H9 (cell line): Measurements from ENCODE around the gene VSX1. TPM values are rescaled to one million over a fixed set of nuclear protein-coding genes. Genes with fewer than 3 reads are reported as not detected.

Experiments
- DNase-seq: peaks from one replicate; pipeline ENCODE4 v3.0.0-alpha.2; 2017
- H2AFZ ChIP-seq: one replicate; pipeline ENCODE4 v1.6.1; 2013; ENCODE audit warnings: mild to moderate bottlenecking, low read length, control low read depth, moderate library complexity
- H2AK5ac ChIP-seq: 2 replicates; pipeline ENCODE4 v1.6.1; 2013; ENCODE audit warnings: low read length, control low read depth, mixed read lengths; ENCODE audit not compliant: insufficient read length
- H2BK120ac ChIP-seq: one replicate; pipeline ENCODE4 v1.6.1; 2013; ENCODE audit warnings: low read depth, mild to moderate bottlenecking, low read length, control low read depth, inconsistent platforms; ENCODE audit not compliant: poor library complexity, severe bottlenecking
- H2BK12ac ChIP-seq: 2 replicates; pipeline ENCODE4 v1.6.1; 2013; ENCODE audit warnings: low read length, control low read depth, mixed read lengths, low read depth; ENCODE audit not compliant: insufficient read length
- H2BK15ac ChIP-seq: 2 replicates; pipeline ENCODE4 v1.6.1; 2013; ENCODE audit warnings: low read depth, low read length, control low read depth
- H2BK20ac ChIP-seq: one replicate; pipeline ENCODE4 v1.6.1; 2013; ENCODE audit warnings: low read depth, mild to moderate bottlenecking, low read length, control low read depth, inconsistent platforms; ENCODE audit not compliant: poor library complexity, severe bottlenecking
- H2BK5ac ChIP-seq: 2 replicates; pipeline ENCODE4 v1.6.1; 2013; ENCODE audit warnings: low read length, control low read depth, mixed read lengths; ENCODE audit not compliant: insufficient read length
- H3K14ac ChIP-seq: 2 replicates; pipeline ENCODE4 v1.6.1; 2013; ENCODE audit warnings: low read length, control low read depth; ENCODE audit not compliant: insufficient read depth
- H3K18ac ChIP-seq: 2 replicates; pipeline ENCODE4 v1.6.1; 2013; ENCODE audit warnings: low read depth, mild to moderate bottlenecking, mixed read lengths, low read length, control low read depth; ENCODE audit not compliant: insufficient read length
- H3K23ac ChIP-seq: 2 replicates; pipeline ENCODE4 v1.6.1; 2013; ENCODE audit warnings: low read length, control low read depth, mixed read lengths, low read depth; ENCODE audit not compliant: insufficient read length
- H3K23me2 ChIP-seq: 2 replicates; pipeline ENCODE4 v1.6.1; 2013; ENCODE audit warnings: low read depth, mild to moderate bottlenecking, mixed read lengths, low read length, control low read depth; ENCODE audit not compliant: insufficient read length, poor library complexity, severe bottlenecking
- H3K27ac ChIP-seq: 2 replicates; pipeline ENCODE4 v1.5.1; 2013; ENCODE audit warnings: low read length, control low read depth, mixed read lengths, low read depth; ENCODE audit not compliant: insufficient read length
- H3K27me3 ChIP-seq: 2 replicates; pipeline ENCODE4 v1.6.1; 2013; ENCODE audit warnings: low read length, control low read depth, inconsistent platforms; ENCODE audit not compliant: insufficient read depth
- H3K4ac ChIP-seq: 2 replicates; pipeline ENCODE4 v1.6.1; 2013; ENCODE audit warnings: low read depth, mild to moderate bottlenecking, control low read depth, inconsistent platforms, low read length, moderate library complexity
- H3K4me1 ChIP-seq: 2 replicates; pipeline ENCODE4 v1.6.1; 2013; ENCODE audit warnings: low read length, control low read depth, inconsistent platforms; ENCODE audit not compliant: insufficient read depth
- H3K4me2 ChIP-seq: 2 replicates; pipeline ENCODE4 v1.6.1; 2013; ENCODE audit warnings: low read length, control low read depth, mixed read lengths; ENCODE audit not compliant: insufficient read length, insufficient read depth
- H3K56ac ChIP-seq: 2 replicates; pipeline ENCODE4 v1.6.1; 2013; ENCODE audit warnings: low read depth, mild to moderate bottlenecking, mixed read lengths, low read length, control low read depth; ENCODE audit not compliant: insufficient read length
- H3K79me1 ChIP-seq: 2 replicates; pipeline ENCODE4 v1.6.1; 2013; ENCODE audit warnings: low read depth, mild to moderate bottlenecking, moderate library complexity, low read length, control low read depth, inconsistent platforms; ENCODE audit not compliant: insufficient read depth, poor library complexity, severe bottlenecking
- H3K79me2 ChIP-seq: 2 replicates; pipeline ENCODE4 v1.6.1; 2013; ENCODE audit warnings: low read length, control low read depth, inconsistent platforms; ENCODE audit not compliant: insufficient read depth
- H3K9ac ChIP-seq: 2 replicates; pipeline ENCODE4 v1.6.1; 2013; ENCODE audit warnings: low read length, control low read depth, mixed read lengths; ENCODE audit not compliant: insufficient read length; ENCODE audit errors: extremely low read depth
- H3K9me3 ChIP-seq: one replicate; pipeline ENCODE4 v1.6.1; 2013; ENCODE audit warnings: low read depth, low read length, inconsistent platforms; ENCODE audit not compliant: control insufficient read depth
- H3T11ph ChIP-seq: one replicate; pipeline ENCODE4 v1.6.1; 2013; ENCODE audit warnings: mild to moderate bottlenecking, low read length, control low read depth, inconsistent platforms
- H4K20me1 ChIP-seq: one replicate; pipeline ENCODE4 v1.6.1; 2013; ENCODE audit not compliant: control insufficient read depth, insufficient read length, insufficient read depth
- H4K5ac ChIP-seq: 2 replicates; pipeline ENCODE4 v1.6.1; 2013; ENCODE audit warnings: low read depth, mild to moderate bottlenecking, mixed read lengths, low read length, control low read depth; ENCODE audit not compliant: insufficient read length
- H4K8ac ChIP-seq: replicated peaks from 2 replicates; pipeline ENCODE4 v1.6.1; 2013; ENCODE audit warnings: low read length, control low read depth, mixed read lengths, low read depth; ENCODE audit not compliant: insufficient read length
- H4K91ac ChIP-seq: 2 replicates; pipeline ENCODE4 v1.6.1; 2013; ENCODE audit warnings: low read depth, mild to moderate bottlenecking, moderate library complexity, mixed read lengths, low read length, control low read depth; ENCODE audit not compliant: insufficient read length
- H3K27ac Mint-ChIP-seq, 3 experiments: 2 replicates in 2 of 3; 3 replicates in 1 of 3; pipeline ENCODE4 v1.8.0; 2020 to 2021; ENCODE audit warnings: mixed read lengths in 3 of 3, mild to moderate bottlenecking in 1 of 3, moderate library complexity in 1 of 3
- H3K27me3 Mint-ChIP-seq: 2 replicates; pipeline ENCODE4 v1.8.0; 2021; ENCODE audit warnings: low read depth, mild to moderate bottlenecking, moderate library complexity, mixed read lengths
- H3K36me3 Mint-ChIP-seq, 3 experiments: 2 replicates in 2 of 3; 3 replicates in 1 of 3; pipeline ENCODE4 v1.8.0; 2020 to 2021; ENCODE audit warnings: low read depth in 3 of 3, mixed read lengths in 3 of 3; ENCODE audit not compliant: insufficient read depth in 1 of 3
- H3K4me1 Mint-ChIP-seq, 2 experiments: 2 replicates each; pipeline ENCODE4 v1.8.0; 2020; ENCODE audit warnings: mixed read lengths in 2 of 2
- H3K4me3 Mint-ChIP-seq, 2 experiments: 2 replicates in 1 of 2; 3 replicates in 1 of 2; pipeline ENCODE4 v1.8.0; 2020 to 2021; ENCODE audit warnings: mild to moderate bottlenecking in 2 of 2, mixed read lengths in 2 of 2, moderate library complexity in 1 of 2
- H3K9me3 Mint-ChIP-seq, 2 experiments: 2 replicates in 1 of 2; 3 replicates in 1 of 2; pipeline ENCODE4 v1.8.0; 2020; ENCODE audit warnings: mild to moderate bottlenecking in 2 of 2, mixed read lengths in 2 of 2, moderate library complexity in 1 of 2
- WGBS: extraction: QIAGEN DNeasy Blood & Tissue Kit; methylation state at CpG from one replicate; pipeline ENCODE4 v1.1.7; 2013; ENCODE audit warnings: missing lambda C conversion rate, low lambda C conversion rate, mixed read lengths; ENCODE audit not compliant: insufficient read length; ENCODE audit errors: extremely low coverage; 5-methylcytosine and 5-hydroxymethylcytosine counted together
- total RNA-seq: library from RNA; stranded (reverse); gene quantifications from 2 replicates; pipeline ENCODE4 v1.2.1, GENCODE V29; 2021
- TF ChIP-seq, protein P1 (sequence below): fragments of 200-600 bp; sonication (generic); conservative IDR thresholded peaks from 3 replicates; pipeline ENCODE4 v1.8.0; 2021; ENCODE audit warnings: antibody characterized with exemption, mild to moderate bottlenecking

VSX1 gene
- total RNA-seq, 1 experiment from 2014 or later = not detected

DNA sequence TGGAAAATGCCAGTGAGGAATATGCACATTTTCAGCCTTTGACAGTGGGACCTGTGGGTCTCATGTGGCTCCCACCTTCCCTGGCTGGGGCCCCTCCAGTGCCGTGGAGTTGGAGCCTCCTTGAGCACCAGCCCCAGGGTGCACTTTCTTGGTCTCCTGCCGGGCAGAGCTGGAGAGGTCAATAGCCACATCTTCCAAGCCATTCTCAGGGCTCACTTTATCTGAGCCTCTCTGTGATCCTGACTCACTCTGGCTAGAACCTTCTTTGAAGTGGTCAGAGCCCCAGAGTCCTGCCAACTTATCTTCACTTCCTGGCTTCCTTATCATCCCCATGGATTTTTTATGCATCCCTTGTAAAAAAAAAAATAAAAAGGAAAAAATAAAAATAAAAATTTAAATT is 5.7 kb downstream of the VSX1 start:
- H3K56ac ChIP-seq = no peak overlapping the region
- no peak overlapping the region for H2BK120ac ChIP-seq

More for the DNA sequence above, 5.7 kb downstream of the VSX1 start:
- no peak overlapping the region for H2AK5ac ChIP-seq
- H2BK5ac ChIP-seq = no peak overlapping the region
- no peak overlapping the region for H2BK12ac ChIP-seq
- Mint-ChIP-seq H3K4me1 (peaks cover 10 to 12% of the 10 kb centered on the region in 2 experiments), H3K27ac (no peak overlapping the region), H3K27me3 (peaks cover 94% of the 10 kb centered on the region), H3K36me3 (no peaks in the 10 kb centered on the region), H3K4me3 (no peak overlapping the region), H3K9me3 (no peaks in the 10 kb centered on the region; a peak in 1 of 5 replicates)
- H3K4me1 ChIP-seq = no peaks in the 10 kb centered on the region; the same call in 1 of the 2 replicates
- no peaks in the 10 kb centered on the region for H4K20me1 ChIP-seq
- no peak overlapping the region for H3K14ac ChIP-seq
- H4K5ac ChIP-seq = no peak overlapping the region
- no peak overlapping the region for H3K23ac ChIP-seq
- no peak overlapping the region for H3K4me2 ChIP-seq
- no peak overlapping the region for H4K91ac ChIP-seq
- no peaks in the 10 kb centered on the region for H3K79me1 ChIP-seq
- no peak for DNase-seq
- no peak overlapping the region for H3K4ac ChIP-seq
- H3K27ac ChIP-seq = no peak overlapping the region
- H4K8ac ChIP-seq = no peak overlapping the region
- peaks cover 20% of the 10 kb centered on the region; the same call in 1 of the 2 replicates for H3K27me3 ChIP-seq
- H2AFZ ChIP-seq = no peak overlapping the region
- no peak overlapping the region for H2BK20ac ChIP-seq
- H3K9me3 ChIP-seq = no peaks in the 10 kb centered on the region
- TF ChIP-seq, protein P1, sequence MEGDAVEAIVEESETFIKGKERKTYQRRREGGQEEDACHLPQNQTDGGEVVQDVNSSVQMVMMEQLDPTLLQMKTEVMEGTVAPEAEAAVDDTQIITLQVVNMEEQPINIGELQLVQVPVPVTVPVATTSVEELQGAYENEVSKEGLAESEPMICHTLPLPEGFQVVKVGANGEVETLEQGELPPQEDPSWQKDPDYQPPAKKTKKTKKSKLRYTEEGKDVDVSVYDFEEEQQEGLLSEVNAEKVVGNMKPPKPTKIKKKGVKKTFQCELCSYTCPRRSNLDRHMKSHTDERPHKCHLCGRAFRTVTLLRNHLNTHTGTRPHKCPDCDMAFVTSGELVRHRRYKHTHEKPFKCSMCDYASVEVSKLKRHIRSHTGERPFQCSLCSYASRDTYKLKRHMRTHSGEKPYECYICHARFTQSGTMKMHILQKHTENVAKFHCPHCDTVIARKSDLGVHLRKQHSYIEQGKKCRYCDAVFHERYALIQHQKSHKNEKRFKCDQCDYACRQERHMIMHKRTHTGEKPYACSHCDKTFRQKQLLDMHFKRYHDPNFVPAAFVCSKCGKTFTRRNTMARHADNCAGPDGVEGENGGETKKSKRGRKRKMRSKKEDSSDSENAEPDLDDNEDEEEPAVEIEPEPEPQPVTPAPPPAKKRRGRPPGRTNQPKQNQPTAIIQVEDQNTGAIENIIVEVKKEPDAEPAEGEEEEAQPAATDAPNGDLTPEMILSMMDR = no peak
- no peak overlapping the region for H3K9ac ChIP-seq
- no peak overlapping the region for H3K18ac ChIP-seq
- H3T11ph ChIP-seq = no peak overlapping the region
- no peak overlapping the region for H2BK15ac ChIP-seq
- no peaks in the 10 kb centered on the region for H3K79me2 ChIP-seq
- no CpG with 5 or more reads among the region's 2 CpGs for WGBS
- H3K23me2 ChIP-seq = peaks cover 2% of the 10 kb centered on the region
